HG02970 (cell line): ENCODE measurements around the gene CPA1.

Experiments used
- ATAC-seq: cut with Tn5 transposase; IDR thresholded peaks from one replicate; pipeline ENCODE4 v1.9.1; 2021; ENCODE audit warnings: mild to moderate bottlenecking, moderate library complexity, moderate number of reproducible peaks; ENCODE audit not compliant: unreplicated experiment, low FRiP score

The CPA1 gene

DNA sequence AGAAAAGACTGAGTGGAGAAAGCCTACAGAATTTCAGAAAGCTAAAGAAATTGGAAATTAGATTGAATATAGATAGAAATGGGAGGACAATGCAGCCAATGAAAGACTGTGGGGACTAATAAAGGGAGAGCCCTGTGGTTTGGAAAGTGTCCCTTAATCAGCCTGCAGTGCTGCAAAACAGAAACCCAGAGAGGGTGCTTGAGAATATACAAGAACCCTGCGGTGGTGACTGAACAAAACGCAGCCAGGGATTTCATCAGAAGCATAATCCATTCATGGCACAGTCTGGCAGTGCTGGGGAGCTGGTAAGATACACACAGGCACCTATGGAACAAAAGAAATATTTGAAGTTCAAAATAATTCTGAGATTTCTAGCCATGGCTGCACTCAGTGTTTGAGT, 41.4 kb downstream of the CPA1 start:
- ATAC-seq, result no peak

DNA sequence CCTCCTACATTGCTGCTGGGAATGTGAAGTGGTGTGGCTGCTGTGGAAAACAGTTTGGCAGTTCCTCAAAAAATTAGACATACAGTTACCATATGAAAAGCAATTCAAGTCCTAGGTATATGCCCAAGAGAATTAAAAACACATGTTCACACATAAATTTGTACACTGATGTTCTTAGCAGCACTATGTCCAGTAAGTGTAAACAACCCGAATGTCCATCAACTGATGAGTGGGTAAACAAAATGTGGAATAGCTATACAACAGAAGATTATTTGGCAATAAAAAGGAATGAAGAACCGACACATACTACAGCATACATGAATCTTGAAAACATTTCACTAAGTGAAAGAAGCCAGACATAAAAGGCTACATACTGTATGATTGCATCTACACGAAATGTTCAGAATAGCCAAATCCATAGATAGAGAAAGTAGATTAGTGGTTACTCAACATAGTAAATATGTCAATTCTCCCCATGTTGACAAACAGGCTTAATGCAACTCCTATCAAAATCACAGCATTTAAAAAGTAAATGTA, 43.3 kb downstream of the CPA1 start:
- ATAC-seq, result no peak

DNA sequence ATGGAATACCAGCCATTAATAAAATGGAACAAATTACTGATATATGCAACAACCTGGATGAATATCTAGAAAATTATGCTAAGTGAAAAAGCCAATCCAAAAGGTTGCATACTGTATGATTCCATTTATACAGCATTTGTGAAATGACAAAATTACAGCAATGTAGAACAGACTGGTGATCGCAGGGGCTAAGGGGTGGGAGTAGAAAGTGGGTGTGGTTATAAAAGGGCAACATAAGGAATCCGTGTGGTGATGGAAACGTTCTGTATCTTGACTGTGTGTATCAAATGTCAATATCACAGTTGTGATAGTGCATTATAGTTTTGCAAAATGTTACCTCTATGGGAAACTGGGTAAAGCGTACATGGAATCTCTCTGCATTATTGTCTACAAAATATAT, 45.5 kb downstream of the CPA1 start:
- ATAC-seq, result no peak

DNA sequence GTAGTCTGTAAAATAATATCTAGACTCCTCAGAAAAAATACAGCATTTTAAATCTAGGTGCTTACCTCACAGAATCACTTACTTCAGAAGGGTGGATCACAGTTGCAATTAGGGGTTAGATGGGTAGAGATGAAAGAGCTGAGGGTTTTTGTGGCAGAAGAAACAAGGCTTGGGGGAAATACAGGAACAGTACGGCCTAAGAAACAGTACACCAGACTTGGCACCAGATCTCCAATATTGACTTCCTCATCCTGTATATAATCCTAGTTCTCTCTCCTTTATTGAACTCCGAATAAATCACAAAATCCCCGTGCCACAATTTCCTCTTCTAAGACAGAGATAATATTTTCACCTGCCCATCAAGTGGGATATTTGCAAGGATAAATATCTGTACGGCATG, 46.3 kb downstream of the CPA1 start:
- ATAC-seq, result no peak

DNA sequence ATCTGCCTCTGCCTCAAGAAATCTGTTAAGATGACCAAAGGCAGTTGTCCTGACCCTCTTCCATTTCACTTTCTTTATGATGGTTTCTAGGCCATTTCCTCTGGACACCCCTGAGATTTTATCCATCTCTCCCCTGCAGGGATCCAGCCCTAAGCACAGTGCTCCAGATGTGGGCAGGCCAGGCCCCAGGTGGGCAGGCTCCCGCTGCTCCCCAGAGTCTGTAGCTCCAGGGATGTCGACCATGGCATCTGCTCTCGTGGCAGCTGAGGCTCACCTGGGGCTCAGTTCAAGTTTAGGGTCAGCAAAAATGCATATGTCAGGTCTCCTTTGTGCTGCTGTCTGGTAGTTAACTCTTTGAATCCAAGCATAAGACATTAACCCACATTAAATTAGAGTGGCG, 48.7 kb downstream of the CPA1 start:
- ATAC-seq, result no peak

DNA sequence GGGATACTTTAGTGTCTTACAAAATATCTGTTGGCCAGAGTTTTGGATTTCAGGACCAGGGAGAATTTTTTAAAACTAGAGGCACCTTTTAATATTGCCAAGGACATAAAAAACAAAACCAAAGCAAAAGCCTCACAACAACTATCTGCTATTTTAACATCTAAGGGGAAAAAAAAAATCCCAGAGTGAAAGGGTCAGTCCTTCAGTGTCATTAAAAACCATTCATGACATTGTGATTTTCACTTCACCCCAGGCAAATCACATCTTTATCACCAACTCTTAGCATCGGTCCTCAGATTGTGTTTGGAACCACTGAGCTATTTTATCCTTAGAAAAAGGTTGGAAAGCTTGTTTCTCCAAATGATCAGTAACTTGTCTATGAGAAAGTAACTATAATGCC, 49.8 kb downstream of the CPA1 start:
- no peak for ATAC-seq

DNA sequence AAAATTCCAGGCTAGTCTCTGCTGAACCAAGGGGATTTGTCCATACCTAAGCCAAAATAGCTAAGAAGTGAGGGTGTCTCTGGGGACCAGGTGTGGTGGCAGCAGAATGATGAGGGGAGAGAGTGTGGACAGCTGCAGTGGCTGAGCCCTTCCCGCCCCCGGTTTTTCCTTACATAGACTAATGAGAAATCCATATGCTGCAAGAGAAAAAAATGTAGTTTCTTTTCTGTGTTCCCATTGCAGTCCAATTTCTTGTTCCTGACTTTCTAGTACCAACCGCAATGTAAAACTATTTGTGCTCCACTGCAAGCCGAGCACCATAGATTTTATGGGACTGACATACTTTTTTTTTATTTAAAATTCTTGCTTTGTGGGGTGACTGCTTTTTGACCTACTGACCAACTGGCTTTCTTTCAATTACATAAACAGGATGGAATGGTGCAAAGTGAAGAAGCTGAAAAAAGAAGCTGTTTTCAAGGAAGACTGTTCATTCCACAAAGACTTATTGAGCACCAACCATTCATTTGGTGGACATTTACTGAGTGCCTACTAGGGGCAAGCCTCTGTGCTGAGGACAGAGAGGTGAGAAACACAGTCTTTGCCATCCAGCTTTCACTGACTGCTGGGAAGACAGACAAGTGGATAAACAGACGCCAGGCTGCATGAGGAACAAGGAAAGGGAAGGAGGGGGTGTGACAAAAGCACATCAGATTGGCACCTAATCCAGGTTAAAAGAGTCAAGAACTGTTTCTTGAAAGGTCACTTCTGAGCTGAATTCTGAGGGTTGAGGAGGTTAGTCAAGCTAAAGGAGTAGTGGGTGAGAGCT, 50.8 kb downstream of the CPA1 start:
- no peak for ATAC-seq

DNA sequence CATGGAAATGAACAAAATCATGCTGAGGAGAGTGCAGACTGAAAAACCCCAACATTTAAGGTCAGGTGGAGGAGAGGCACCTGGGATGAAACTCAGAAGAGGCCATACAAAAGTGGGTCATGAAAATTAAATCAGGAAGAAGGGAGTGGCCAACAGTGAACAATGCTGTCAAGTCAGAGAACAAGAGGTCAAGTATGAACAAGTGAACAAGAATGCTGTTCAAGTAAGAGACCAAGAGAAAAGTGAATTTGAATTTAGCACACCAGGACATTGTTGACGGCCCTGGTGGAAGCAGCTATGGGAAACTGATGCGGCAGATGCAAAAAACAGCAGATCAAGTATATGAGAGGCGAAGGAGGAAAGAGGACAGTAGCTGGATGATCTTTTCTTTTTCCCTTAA, 52.6 kb downstream of the CPA1 start:
- ATAC-seq, result no peak

DNA sequence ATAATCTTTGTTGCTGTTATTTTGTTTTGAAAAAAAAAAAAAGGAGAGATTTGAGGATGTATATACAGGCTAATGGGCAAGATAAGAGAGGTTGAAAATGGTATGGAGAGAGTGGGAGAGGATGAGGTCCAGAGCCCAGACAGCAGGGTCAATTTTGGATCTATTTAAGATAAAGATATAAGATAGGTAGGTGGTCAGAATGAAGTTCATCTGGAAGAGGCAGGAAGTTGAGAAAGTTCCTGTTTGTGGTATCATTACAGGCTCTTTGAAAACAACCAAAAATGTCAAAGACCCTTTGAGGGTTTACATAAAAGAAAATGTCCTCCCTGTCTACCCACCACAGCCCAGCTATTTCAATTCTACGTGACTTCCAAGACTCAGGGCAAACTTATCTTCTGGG, 53.0 kb downstream of the CPA1 start:
- ATAC-seq, result no peak

DNA sequence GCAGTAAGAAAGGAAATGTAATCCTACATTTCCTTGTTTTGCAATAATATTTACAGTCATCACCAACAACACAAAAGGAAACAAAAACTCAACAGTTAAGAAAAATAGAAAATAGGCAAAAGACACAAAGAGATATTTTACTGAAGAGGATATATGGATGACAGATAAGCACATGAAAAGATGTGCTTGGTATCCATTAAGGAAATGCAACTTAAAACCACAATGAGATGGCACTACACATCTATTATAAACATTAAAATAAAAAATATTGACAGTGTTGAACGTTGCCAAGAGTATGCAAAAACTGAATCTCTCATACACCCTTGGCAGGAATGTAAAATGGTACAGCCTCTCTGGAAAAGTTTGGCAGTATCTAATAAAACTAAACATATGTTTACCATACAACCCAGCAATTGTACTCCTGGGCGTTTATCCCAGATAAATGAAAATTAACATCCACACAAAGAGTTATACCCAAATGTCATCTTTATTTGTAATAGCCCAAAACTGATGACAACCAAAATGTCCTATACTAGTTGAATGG, 55.1 kb downstream of the CPA1 start:
- ATAC-seq, result no peak

DNA sequence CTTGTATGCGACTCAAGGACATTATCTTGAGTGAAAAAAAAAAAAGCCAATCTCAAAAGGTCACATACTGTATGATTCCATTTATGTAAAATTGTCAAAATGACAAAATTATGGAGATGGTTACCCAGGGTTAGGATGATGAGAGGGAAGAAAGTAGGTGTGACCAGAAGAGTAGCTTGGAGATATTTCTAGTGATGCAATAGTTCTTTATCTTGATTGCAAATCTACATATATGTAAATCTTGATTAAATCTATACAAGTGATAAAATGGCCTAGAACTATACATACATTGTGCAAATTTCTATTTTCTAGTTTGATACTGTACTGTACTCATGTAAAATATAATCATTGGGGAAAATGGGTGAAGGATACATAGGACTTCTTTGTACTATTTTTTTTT, 56.0 kb downstream of the CPA1 start:
- no peak for ATAC-seq
